Measurements from ENCODE around the gene LSR. TPM values are rescaled to one million over a fixed set of nuclear protein-coding genes. Genes with fewer than 3 reads are reported as not detected.

Gene LSR, protein sequence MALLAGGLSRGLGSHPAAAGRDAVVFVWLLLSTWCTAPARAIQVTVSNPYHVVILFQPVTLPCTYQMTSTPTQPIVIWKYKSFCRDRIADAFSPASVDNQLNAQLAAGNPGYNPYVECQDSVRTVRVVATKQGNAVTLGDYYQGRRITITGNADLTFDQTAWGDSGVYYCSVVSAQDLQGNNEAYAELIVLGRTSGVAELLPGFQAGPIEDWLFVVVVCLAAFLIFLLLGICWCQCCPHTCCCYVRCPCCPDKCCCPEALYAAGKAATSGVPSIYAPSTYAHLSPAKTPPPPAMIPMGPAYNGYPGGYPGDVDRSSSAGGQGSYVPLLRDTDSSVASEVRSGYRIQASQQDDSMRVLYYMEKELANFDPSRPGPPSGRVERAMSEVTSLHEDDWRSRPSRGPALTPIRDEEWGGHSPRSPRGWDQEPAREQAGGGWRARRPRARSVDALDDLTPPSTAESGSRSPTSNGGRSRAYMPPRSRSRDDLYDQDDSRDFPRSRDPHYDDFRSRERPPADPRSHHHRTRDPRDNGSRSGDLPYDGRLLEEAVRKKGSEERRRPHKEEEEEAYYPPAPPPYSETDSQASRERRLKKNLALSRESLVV
- total RNA-seq = 0.24 to 0.99 TPM (median 0.64 TPM) in 3 replicates
- long read RNA-seq, partial matches to known transcripts = 6 of 6 reads
- long read RNA-seq, other reads (novel, unspliced or antisense) = 0 of 6 reads

DNA sequence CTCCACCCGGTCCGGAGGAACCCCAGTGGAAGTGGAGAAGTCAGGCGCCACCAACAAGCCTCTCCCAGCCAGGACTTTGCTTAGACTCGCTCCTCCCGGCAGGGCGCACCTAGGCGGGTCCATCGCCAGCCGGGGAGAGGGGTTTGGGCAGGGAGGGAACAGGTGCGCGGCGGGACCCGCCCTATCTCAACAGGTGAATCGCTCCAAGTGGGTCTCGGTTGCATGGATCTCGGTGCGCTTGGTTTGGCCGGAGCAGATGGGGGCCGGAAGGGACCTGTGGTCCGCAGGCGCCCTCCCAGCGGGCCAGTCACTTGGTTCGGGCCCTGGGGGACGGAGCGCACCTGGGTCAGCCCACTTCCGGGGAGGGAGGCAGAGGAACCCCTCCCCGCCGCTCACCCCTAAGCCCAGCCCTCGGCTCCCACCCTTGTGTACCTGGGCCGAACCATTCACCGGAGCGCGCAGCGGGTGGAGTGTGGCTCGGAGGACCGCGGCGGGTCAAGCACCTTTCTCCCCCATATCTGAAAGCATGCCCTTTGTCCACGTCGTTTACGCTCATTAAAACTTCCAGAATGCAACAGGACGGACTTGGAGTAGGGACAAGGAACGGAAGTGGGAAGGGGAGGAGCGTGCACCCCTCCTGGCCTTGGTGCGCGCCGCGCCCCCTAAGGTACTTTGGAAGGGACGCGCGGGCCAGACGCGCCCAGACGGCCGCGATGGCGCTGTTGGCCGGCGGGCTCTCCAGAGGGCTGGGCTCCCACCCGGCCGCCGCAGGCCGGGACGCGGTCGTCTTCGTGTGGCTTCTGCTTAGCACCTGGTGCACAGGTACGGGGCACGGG lies at the start of gene LSR:
LSR (plus strand) TSS at position 693 of the 836 bp plus-strand sequence; CDS start at position 714, 21 bp downstream.
- peaks cover 3% of the 10 kb centered on the region for H3K36me3 Mint-ChIP-seq (ENCODE audit: low read depth)
- no peak within 1 kb of the TSS for H3K27ac Mint-ChIP-seq (ENCODE audit: unreplicated experiment)
- TF ChIP-seq, protein P1, sequence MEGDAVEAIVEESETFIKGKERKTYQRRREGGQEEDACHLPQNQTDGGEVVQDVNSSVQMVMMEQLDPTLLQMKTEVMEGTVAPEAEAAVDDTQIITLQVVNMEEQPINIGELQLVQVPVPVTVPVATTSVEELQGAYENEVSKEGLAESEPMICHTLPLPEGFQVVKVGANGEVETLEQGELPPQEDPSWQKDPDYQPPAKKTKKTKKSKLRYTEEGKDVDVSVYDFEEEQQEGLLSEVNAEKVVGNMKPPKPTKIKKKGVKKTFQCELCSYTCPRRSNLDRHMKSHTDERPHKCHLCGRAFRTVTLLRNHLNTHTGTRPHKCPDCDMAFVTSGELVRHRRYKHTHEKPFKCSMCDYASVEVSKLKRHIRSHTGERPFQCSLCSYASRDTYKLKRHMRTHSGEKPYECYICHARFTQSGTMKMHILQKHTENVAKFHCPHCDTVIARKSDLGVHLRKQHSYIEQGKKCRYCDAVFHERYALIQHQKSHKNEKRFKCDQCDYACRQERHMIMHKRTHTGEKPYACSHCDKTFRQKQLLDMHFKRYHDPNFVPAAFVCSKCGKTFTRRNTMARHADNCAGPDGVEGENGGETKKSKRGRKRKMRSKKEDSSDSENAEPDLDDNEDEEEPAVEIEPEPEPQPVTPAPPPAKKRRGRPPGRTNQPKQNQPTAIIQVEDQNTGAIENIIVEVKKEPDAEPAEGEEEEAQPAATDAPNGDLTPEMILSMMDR (IDR thresholded peaks at IDR 0.05) = no peak
- no peak for DNase-seq (ENCODE audit: low spot score)
- peak within 1 kb of the TSS; percentile 50 for H3K4me3 Mint-ChIP-seq (ENCODE audit: unreplicated experiment)
- peaks cover 10% of the 10 kb centered on the region for H3K4me1 Mint-ChIP-seq (ENCODE audit: low read depth)
- H3K27me3 Mint-ChIP-seq (ENCODE audit: low read depth) = peaks cover 61% of the 10 kb centered on the region
- peaks cover 20% of the 10 kb centered on the region for H3K9me3 Mint-ChIP-seq (ENCODE audit: low read depth)

DNA sequence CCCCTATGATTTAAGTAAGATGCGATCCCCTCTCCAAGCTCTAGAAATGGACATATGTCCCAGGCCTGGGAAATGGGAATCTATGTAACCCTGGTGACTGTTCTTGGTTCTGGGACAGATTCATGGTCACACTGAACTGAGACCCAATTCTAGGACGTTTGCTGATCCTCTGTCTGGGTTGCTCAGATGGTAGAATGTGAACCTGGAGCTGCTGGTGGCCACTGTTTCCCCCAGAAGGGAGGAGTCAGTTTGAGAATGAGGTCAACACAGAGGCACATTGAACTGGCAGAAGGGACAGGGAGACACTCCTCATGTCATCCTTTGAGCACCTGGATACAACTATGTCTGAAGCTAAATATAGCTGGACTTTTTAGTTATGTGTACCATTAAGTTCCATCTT lies 49.3 kb upstream of the LSR start:
- TF ChIP-seq, protein P1 (IDR thresholded peaks at IDR 0.05) = no peak
- no peak overlapping the region for H3K4me3 Mint-ChIP-seq (ENCODE audit: unreplicated experiment)
- peaks cover 19% of the 10 kb centered on the region for H3K27me3 Mint-ChIP-seq (ENCODE audit: low read depth)
- no peak for DNase-seq (ENCODE audit: low spot score)
- H3K9me3 Mint-ChIP-seq (ENCODE audit: low read depth) = no peaks in the 10 kb centered on the region
- no peaks in the 10 kb centered on the region for H3K4me1 Mint-ChIP-seq (ENCODE audit: low read depth)
- H3K27ac Mint-ChIP-seq (ENCODE audit: unreplicated experiment) = no peak overlapping the region
- peaks cover 1% of the 10 kb centered on the region for H3K36me3 Mint-ChIP-seq (ENCODE audit: low read depth)

DNA sequence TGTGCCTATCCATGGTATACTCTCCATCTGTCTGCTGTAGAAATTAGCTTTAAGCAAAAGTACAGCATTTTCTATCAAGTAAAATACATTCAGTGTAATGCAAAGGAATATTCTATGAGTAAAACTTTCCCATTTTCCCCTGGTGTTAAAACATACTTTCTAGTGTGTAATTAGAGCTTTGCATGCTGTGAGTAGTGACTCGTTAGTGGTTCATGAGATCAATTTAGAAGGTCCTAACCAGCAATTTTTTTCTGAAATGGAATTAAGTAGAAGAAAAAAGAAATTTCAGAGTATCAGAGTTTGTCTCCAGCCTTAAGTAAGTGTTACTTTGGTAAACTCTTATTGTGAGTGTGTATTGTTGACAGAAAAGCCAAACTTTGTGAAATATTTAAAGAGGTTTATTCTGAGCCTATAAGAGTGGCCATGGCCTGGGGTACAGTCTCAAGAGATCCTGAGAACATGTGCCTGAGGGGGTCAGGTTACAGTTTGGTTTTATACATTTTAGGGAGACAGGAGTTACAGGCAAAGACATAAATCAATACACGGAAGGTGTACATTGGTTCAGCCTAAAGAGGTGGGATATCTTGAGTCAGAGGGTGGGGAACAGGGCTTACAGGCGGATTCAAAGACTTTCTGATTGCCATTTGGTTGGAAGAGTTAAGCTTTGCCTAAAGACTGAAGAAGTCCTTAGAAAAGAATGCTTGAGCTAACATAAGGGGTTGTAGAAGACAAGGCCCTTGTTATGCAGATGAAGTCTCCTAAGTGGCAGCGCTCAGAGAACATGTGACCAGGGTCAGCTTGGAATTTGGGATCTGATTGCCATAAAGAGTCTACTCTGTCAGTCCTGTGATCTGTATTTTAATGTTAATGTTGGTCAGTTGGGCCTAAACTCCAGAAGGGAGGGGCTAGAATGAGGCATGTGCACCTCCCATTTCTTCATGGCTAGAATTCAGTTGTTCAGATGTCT lies 45.8 kb upstream of the LSR start:
- no peaks in the 10 kb centered on the region for H3K4me1 Mint-ChIP-seq (ENCODE audit: low read depth)
- TF ChIP-seq, protein P1 (IDR thresholded peaks at IDR 0.05) = no peak
- no peaks in the 10 kb centered on the region for H3K36me3 Mint-ChIP-seq (ENCODE audit: low read depth)
- H3K9me3 Mint-ChIP-seq (ENCODE audit: low read depth) = no peaks in the 10 kb centered on the region
- no peak for DNase-seq (ENCODE audit: low spot score)
- no peak overlapping the region for H3K27ac Mint-ChIP-seq (ENCODE audit: unreplicated experiment)
- H3K4me3 Mint-ChIP-seq (ENCODE audit: unreplicated experiment) = no peak overlapping the region
- H3K27me3 Mint-ChIP-seq (ENCODE audit: low read depth) = peaks cover 17% of the 10 kb centered on the region

DNA sequence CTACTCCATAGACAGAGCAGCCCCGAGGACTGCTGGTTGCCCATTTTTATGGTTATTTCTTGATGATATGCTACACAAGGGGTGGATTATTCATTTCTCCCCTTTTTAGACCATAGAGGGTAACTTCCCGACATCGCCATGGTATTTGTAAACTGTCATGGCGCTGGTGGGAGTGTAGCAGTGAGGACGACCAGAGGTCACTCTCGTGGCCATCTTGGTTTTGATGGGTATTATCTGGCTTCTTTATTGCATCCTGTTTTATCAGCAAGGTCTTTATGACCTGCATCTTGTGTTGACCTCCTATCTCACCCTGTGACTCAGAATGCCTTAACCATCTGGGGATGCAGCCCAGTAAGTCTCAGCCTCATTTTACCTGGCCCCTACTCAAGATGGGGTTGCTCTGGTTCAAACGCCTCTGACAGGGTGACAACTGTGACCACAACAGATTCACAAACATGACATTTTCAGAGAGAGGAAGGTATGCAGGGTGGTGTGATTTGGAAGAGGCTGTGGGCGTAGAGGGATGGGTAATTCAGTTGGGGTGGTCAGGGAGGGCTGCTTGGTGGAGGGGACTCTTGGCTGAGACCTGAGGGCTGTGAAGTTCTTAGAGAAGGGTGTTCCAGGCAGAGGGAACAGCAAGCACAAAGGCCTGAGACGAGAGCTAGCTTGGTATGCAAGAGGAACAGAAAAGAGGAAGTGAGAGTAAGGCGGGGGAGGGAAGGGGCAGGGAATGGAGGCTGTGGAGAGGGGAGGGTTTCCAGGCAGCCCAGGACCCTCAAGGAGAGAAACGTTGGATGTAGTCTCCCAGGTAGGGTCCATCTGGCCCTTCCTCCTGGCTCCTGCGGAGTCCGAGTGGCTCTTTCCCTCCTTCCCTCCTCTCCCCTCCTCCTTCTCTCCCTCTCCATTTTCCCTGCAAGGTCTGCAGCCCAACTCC lies 43.7 kb upstream of the LSR start:
- TF ChIP-seq, protein P1 (IDR thresholded peaks at IDR 0.05) = no peak
- H3K27me3 Mint-ChIP-seq (ENCODE audit: low read depth) = peaks cover 6% of the 10 kb centered on the region
- H3K9me3 Mint-ChIP-seq (ENCODE audit: low read depth) = no peaks in the 10 kb centered on the region
- no peak for DNase-seq (ENCODE audit: low spot score)
- no peak overlapping the region for H3K4me3 Mint-ChIP-seq (ENCODE audit: unreplicated experiment)
- H3K27ac Mint-ChIP-seq (ENCODE audit: unreplicated experiment) = no peak overlapping the region
- no peaks in the 10 kb centered on the region for H3K36me3 Mint-ChIP-seq (ENCODE audit: low read depth)
- no peaks in the 10 kb centered on the region for H3K4me1 Mint-ChIP-seq (ENCODE audit: low read depth)
